Stimulated activated CD8-positive, alpha-beta memory T cell treated with anti-CD3 and anti-CD28 coated beads, Interleukin-12 subunit alpha, Interleukin-12 subunit beta, amount 100 ng/mL, for 1 hour (primary cell): ENCODE measurements around the gene PTPRG.

ENCODE experiments used
- DNase-seq: peaks from one replicate; pipeline ENCODE4 v3.0.0-alpha.2; 2020; ENCODE audit warnings: low read depth

Gene PTPRG

GRCh38 chr3:62113092-62113491 lies 551.7 kb downstream of the PTPRG start:
- DNase-seq, result no peak

GRCh38 chr3:62114763-62115162 lies 553.4 kb downstream of the PTPRG start:
- no peak for DNase-seq

GRCh38 chr3:62117903-62118548 lies 556.7 kb downstream of the PTPRG start:
- no peak for DNase-seq

GRCh38 chr3:62119139-62119538 lies 557.8 kb downstream of the PTPRG start:
- DNase-seq, result no peak

- DNase-seq, result no peak
Measured at GRCh38 chr3:62122819-62123218, 561.4 kb downstream of the PTPRG start.

- no peak for DNase-seq
Measured at GRCh38 chr3:62125380-62125779, 564.0 kb downstream of the PTPRG start.

GRCh38 chr3:62127116-62127515 lies 565.7 kb downstream of the PTPRG start:
- no peak for DNase-seq

GRCh38 chr3:62128051-62128450 lies 566.7 kb downstream of the PTPRG start:
- DNase-seq, result no peak

- DNase-seq, result no peak
Measured at GRCh38 chr3:62128681-62129080, 567.3 kb downstream of the PTPRG start.

GRCh38 chr3:62131050-62131449 lies 569.7 kb downstream of the PTPRG start:
- no peak for DNase-seq

GRCh38 chr3:62131620-62132019 lies 570.2 kb downstream of the PTPRG start:
- no peak for DNase-seq

GRCh38 chr3:62132027-62132602 lies 570.7 kb downstream of the PTPRG start:
- no peak for DNase-seq

GRCh38 chr3:62133015-62133414 lies 571.6 kb downstream of the PTPRG start:
- no peak for DNase-seq

GRCh38 chr3:62134061-62134496 lies 572.7 kb downstream of the PTPRG start:
- DNase-seq, result no peak

- no peak for DNase-seq
Measured at GRCh38 chr3:62135741-62136140, 574.4 kb downstream of the PTPRG start.

GRCh38 chr3:62139957-62140356 lies 578.6 kb downstream of the PTPRG start:
- no peak for DNase-seq

- no peak for DNase-seq
Measured at GRCh38 chr3:62142331-62143085, 581.1 kb downstream of the PTPRG start.

- no peak for DNase-seq
Measured at GRCh38 chr3:62143843-62144450, 582.6 kb downstream of the PTPRG start.

- DNase-seq, result no peak
Measured at GRCh38 chr3:62144482-62144881, 583.1 kb downstream of the PTPRG start.

- DNase-seq, result no peak
Measured at GRCh38 chr3:62145086-62145757, 583.9 kb downstream of the PTPRG start.

GRCh38 chr3:62149539-62149938 lies 588.2 kb downstream of the PTPRG start:
- no peak for DNase-seq

GRCh38 chr3:62149962-62150361 lies 588.6 kb downstream of the PTPRG start:
- no peak for DNase-seq
